Gastrocnemius medialis (tissue), 4 donors: Measurements from ENCODE around the gene TESPA1. TPM values are rescaled to one million over a fixed set of nuclear protein-coding genes. Genes with fewer than 3 reads are reported as not detected.

Experiments used
- ATAC-seq, 2 donors: fragments of 150-250 bp; one replicate each; pipeline ENCODE4 v1.9.1; 2016
- DNase-seq, 2 donors: peaks; one replicate each; pipeline ENCODE4 v3.0.0-alpha.2; 2019
- H3K27ac ChIP-seq, 4 donors: fragments of 200-600 bp; sonication (generic); 1 replicate in 1 of 4; 2 replicates in 3 of 4; pipeline ENCODE4 v1.5.1; 2016 to 2018; ENCODE audit warnings: mild to moderate bottlenecking in 2 of 4, moderate library complexity in 1 of 4
- H3K27me3 ChIP-seq, 3 donors: fragments of 200-600 bp; sonication (generic) in 2 of 3; 1 replicate in 1 of 3; 2 replicates in 2 of 3; pipeline versions ENCODE4 v1.5.1 to v1.6.0; 2016 to 2019; ENCODE audit warnings: mild to moderate bottlenecking in 1 of 3, moderate library complexity in 1 of 3
- H3K36me3 ChIP-seq, 2 donors: fragments of 200-600 bp; sonication (generic) in 1 of 2; one replicate each; pipeline ENCODE4 v1.5.1; 2017 to 2018
- H3K4me1 ChIP-seq, 2 donors: fragments of 200-600 bp; sonication (generic) in 1 of 2; one replicate each; pipeline ENCODE4 v1.5.1; 2016 to 2017; ENCODE audit warnings: mild to moderate bottlenecking in 2 of 2
- H3K4me3 ChIP-seq, 4 donors: fragments of 200-600 bp; sonication (generic) in 3 of 4; 1 replicate in 1 of 4; 2 replicates in 3 of 4; pipeline ENCODE4 v1.5.1; 2016 to 2019; ENCODE audit warnings: mild to moderate bottlenecking in 2 of 4
- H3K9me3 ChIP-seq, 3 donors: fragments of 200-600 bp; sonication (generic) in 2 of 3; 1 replicate in 1 of 3; 2 replicates in 2 of 3; pipeline ENCODE4 v1.5.1; 2016 to 2019
- CTCF ChIP-seq, 5 experiments: fragments of 450-650 bp in 3 of 5; fragments of 200-600 bp in 2 of 5; sonication (generic) in 2 of 5; IDR thresholded peaks in 4 of 5; conservative IDR thresholded peaks in 1 of 5; 1 replicate in 4 of 5; 2 replicates in 1 of 5; pipeline ENCODE4 v1.5.1; 2016 to 2019; ENCODE audit warnings: antibody characterized with exemption in 5 of 5, mild to moderate bottlenecking in 3 of 5, moderate library complexity in 3 of 5
- POLR2A ChIP-seq, 2 donors: fragments of 450-650 bp; IDR thresholded peaks; one replicate each; pipeline ENCODE4 v1.6.1; 2017; ENCODE audit warnings: antibody characterized with exemption in 2 of 2, mild to moderate bottlenecking in 2 of 2, moderate library complexity in 2 of 2
- in situ Hi-C, 4 donors: fragments of 200-750 bp; cut with MboI; loops; one replicate each; pipeline versions ENCODE4 v1.15.0 to v1.8.0; 2017; ENCODE audit warnings: low sequenced_read_pairs in 4 of 4
- intact Hi-C: fragments of 100-400 bp; cut with DNase I; formaldehyde crosslinking; loops from one replicate; pipeline ENCODE4 v1.15.1; 2023; ENCODE audit warnings: low total_unique reads
- total RNA-seq, 4 donors: library from RNA; depleted of rRNA; stranded (reverse); fragments of >200 nt; gene quantifications; one replicate each; pipeline versions ENCODE4 v1.1.0 to v1.2.3, GENCODE V29; 2016

The TESPA1 gene
- total RNA-seq, 4 donors from 2014 or later: 0.94 to 1.1 TPM; not detected in 2

- ATAC-seq (no peak), DNase-seq (no peak)
- TF ChIP-seq CTCF (IDR thresholded peaks at IDR 0.05 in 4 of 5, conservative IDR thresholded peaks at IDR 0.05 in 1 of 5) (no peak), POLR2A (IDR thresholded peaks at IDR 0.05) (no peak)
- Histone ChIP-seq H3K36me3 (no peaks in the 10 kb centered on the region), H3K27ac (no peak overlapping the region), H3K4me1 (no peaks in the 10 kb centered on the region), H3K27me3 (no peaks in the 10 kb centered on the region), H3K9me3 (no peaks in the 10 kb centered on the region), H3K4me3 (no peak overlapping the region)
- in situ Hi-C loops: loop anchor here in 1 of 4 donors (25.0 kb wide), 1 partner anchor 188 kb away; no protein-coding TSS in a partner anchor
- intact Hi-C loops: no loop called here
These were observed 59.4 kb downstream of the TESPA1 start for GRCh38 chr12:54924972-54925707.

- DNase-seq (no peak), ATAC-seq (no peak)
- in situ Hi-C loops (no loop called here), intact Hi-C loops (no loop called here)
- no peaks in the 10 kb centered on the region for H3K36me3 ChIP-seq
- no peaks in the 10 kb centered on the region for H3K4me1 ChIP-seq
- TF ChIP-seq CTCF (IDR thresholded peaks at IDR 0.05 in 4 of 5, conservative IDR thresholded peaks at IDR 0.05 in 1 of 5) (no peak), POLR2A (IDR thresholded peaks at IDR 0.05) (no peak)
- no peaks in the 10 kb centered on the region for H3K27me3 ChIP-seq
- H3K4me3 ChIP-seq: no peak overlapping the region
- H3K27ac ChIP-seq: no peak overlapping the region
- H3K9me3 ChIP-seq: no peaks in the 10 kb centered on the region
These were observed 67.5 kb downstream of the TESPA1 start for GRCh38 chr12:54917001-54917488.

Other genes starting within 250 kb of the TESPA1 start
- gene MUCL1, start 130.2 kb downstream of the TESPA1 start, total RNA-seq: not detected
- gene NEUROD4, start 35.2 kb upstream of the TESPA1 start, total RNA-seq: not detected
- gene OR9K2, start 141.6 kb upstream of the TESPA1 start, total RNA-seq: not detected
- gene OR10A7, start 236.3 kb upstream of the TESPA1 start, total RNA-seq: not detected